Astrocyte (in vitro differentiated cells and primary cell): ENCODE results near the gene CTIF. TPM values are rescaled to one million over a fixed set of nuclear protein-coding genes. Genes with fewer than 3 reads are reported as not detected.

Source experiments
- DNase-seq: peaks from one replicate; pipeline ENCODE4 v3.0.0-alpha.2; 2010; ENCODE audit warnings: low read depth
- FAIRE-seq: peaks from 2 replicates; lab custom pipeline; 2011; peaks lifted over from hg19 to GRCh38; lab: Jason Lieb, UNC
- H2AFZ ChIP-seq: 2 replicates; pipeline ENCODE4 v1.6.0; 2012; ENCODE audit warnings: low read depth, low read length, inconsistent platforms
- H3K27ac ChIP-seq: 2 replicates; pipeline ENCODE4 v1.5.1; 2011; ENCODE audit warnings: low read depth, low read length, inconsistent platforms
- H3K27me3 ChIP-seq: 2 replicates; pipeline ENCODE4 v1.6.0; 2011; ENCODE audit warnings: low read length, inconsistent platforms; ENCODE audit not compliant: insufficient read depth
- H3K36me3 ChIP-seq: 2 replicates; pipeline ENCODE4 v1.5.1; 2011; ENCODE audit warnings: low read length, inconsistent platforms; ENCODE audit not compliant: insufficient read depth
- H3K4me1 ChIP-seq: 2 replicates; pipeline ENCODE4 v1.5.1; 2011; ENCODE audit warnings: low read length, inconsistent platforms; ENCODE audit not compliant: insufficient read depth
- H3K4me2 ChIP-seq: 2 replicates; pipeline ENCODE4 v1.6.0; 2012; ENCODE audit warnings: low read length, inconsistent platforms
- H3K4me3 ChIP-seq: 2 replicates; pipeline ENCODE4 v1.5.1; 2011; ENCODE audit warnings: low read depth, mild to moderate bottlenecking, low read length, inconsistent platforms; ENCODE audit not compliant: insufficient read depth
- H3K79me2 ChIP-seq: 2 replicates; pipeline ENCODE4 v1.6.0; 2012; ENCODE audit warnings: mild to moderate bottlenecking, low read length, inconsistent platforms; ENCODE audit not compliant: insufficient read depth
- H3K9ac ChIP-seq: 2 replicates; pipeline ENCODE4 v1.6.0; 2012; ENCODE audit warnings: mild to moderate bottlenecking, low read length, inconsistent platforms
- H3K9me3 ChIP-seq: 2 replicates; pipeline ENCODE4 v1.5.1; 2012; ENCODE audit warnings: low read depth, mild to moderate bottlenecking, low read length, inconsistent platforms; ENCODE audit not compliant: insufficient read depth
- H4K20me1 ChIP-seq: 2 replicates; pipeline ENCODE4 v1.6.0; 2012; ENCODE audit warnings: low read length, inconsistent platforms; ENCODE audit not compliant: insufficient read depth
- H3K27ac Mint-ChIP-seq: one replicate; pipeline ENCODE4 v1.8.0; 2021; ENCODE audit warnings: mild to moderate bottlenecking, mixed read lengths; ENCODE audit not compliant: unreplicated experiment
- H3K27me3 Mint-ChIP-seq: one replicate; pipeline ENCODE4 v1.8.0; 2021; ENCODE audit warnings: low read depth, mixed read lengths; ENCODE audit not compliant: unreplicated experiment
- H3K36me3 Mint-ChIP-seq: one replicate; pipeline ENCODE4 v1.8.0; 2021; ENCODE audit warnings: low read depth, mixed read lengths; ENCODE audit not compliant: unreplicated experiment
- H3K4me1 Mint-ChIP-seq: one replicate; pipeline ENCODE4 v1.8.0; 2021; ENCODE audit warnings: low read depth, mixed read lengths; ENCODE audit not compliant: unreplicated experiment
- H3K4me3 Mint-ChIP-seq: one replicate; pipeline ENCODE4 v1.8.0; 2021; ENCODE audit warnings: mild to moderate bottlenecking, moderate library complexity, mixed read lengths; ENCODE audit not compliant: unreplicated experiment
- H3K9me3 Mint-ChIP-seq: one replicate; pipeline ENCODE4 v1.8.0; 2021; ENCODE audit warnings: mild to moderate bottlenecking, mixed read lengths; ENCODE audit not compliant: unreplicated experiment
- CTCF ChIP-seq: IDR thresholded peaks from 2 replicates; pipeline ENCODE4 v1.5.1; 2011; ENCODE audit warnings: low read depth, mild to moderate bottlenecking, inconsistent platforms, low read length, moderate library complexity; ENCODE audit not compliant: insufficient read depth
- EZH2 ChIP-seq: IDR thresholded peaks from 2 replicates; pipeline ENCODE4 v1.6.1; 2012; ENCODE audit warnings: mild to moderate bottlenecking, low read length, inconsistent platforms; ENCODE audit not compliant: insufficient read depth
- total RNA-seq: library from RNA; stranded (reverse); gene quantifications from 2 replicates; pipeline ENCODE4 v1.2.1, GENCODE V29; 2021

The CTIF gene
- total RNA-seq, 1 donor from 2014 or later: 101 TPM

- no peak overlapping the region for H3K27ac ChIP-seq
- Mint-ChIP-seq H3K27ac (no peak overlapping the region), H3K27me3 (no peaks in the 10 kb centered on the region), H3K36me3 (peaks cover 29% of the 10 kb centered on the region), H3K4me3 (no peak overlapping the region), H3K4me1 (peaks cover 38% of the 10 kb centered on the region), H3K9me3 (peaks cover 2% of the 10 kb centered on the region)
- H4K20me1 ChIP-seq: peaks cover 43% of the 10 kb centered on the region
- no peaks in the 10 kb centered on the region for H3K79me2 ChIP-seq
- H3K9ac ChIP-seq: no peak overlapping the region
- no peak overlapping the region for H3K4me2 ChIP-seq
- peak; percentile 33 for DNase-seq
- no peaks in the 10 kb centered on the region for H3K27me3 ChIP-seq
- H3K4me1 ChIP-seq: peaks cover 5% of the 10 kb centered on the region
- TF ChIP-seq EZH2 (no peak), CTCF (no peak)
- no peak for FAIRE-seq
- H3K9me3 ChIP-seq: peaks cover 2% of the 10 kb centered on the region
- no peak overlapping the region for H2AFZ ChIP-seq
- H3K4me3 ChIP-seq: no peak overlapping the region
- peaks cover 2% of the 10 kb centered on the region for H3K36me3 ChIP-seq
These were observed 214.9 kb downstream of the CTIF start for GRCh38 chr18:48753691-48754090.

DNA sequence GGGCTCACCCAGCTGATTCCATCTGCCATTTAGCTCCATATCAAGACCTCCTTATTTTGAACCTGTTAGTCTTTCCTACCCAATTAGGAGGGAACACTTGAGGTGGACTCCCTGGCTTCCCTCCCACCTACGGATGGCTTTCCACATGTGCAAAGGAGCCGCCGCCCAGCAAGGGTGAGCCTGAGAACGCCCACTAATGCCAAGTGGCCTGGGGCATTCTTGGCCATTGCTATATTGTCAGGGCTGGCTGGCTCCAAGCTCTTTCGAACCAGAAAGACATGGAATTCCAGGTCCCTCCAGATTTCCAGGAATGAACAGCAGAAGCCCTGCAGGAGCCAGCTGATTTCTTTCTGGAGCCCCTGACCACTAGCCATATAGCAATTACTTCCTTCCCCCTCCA is 215.7 kb downstream of the CTIF start:
- Mint-ChIP-seq H3K27me3 (no peaks in the 10 kb centered on the region), H3K4me3 (no peak overlapping the region), H3K27ac (no peak overlapping the region), H3K9me3 (peaks cover 2% of the 10 kb centered on the region), H3K4me1 (peaks cover 38% of the 10 kb centered on the region), H3K36me3 (peaks cover 33% of the 10 kb centered on the region)
- no peaks in the 10 kb centered on the region for H3K79me2 ChIP-seq
- H3K9me3 ChIP-seq: peaks cover 2% of the 10 kb centered on the region
- DNase-seq (no peak), FAIRE-seq (no peak)
- no peak overlapping the region for H3K9ac ChIP-seq
- H3K4me3 ChIP-seq: no peak overlapping the region
- H3K4me1 ChIP-seq: peaks cover 5% of the 10 kb centered on the region
- H3K36me3 ChIP-seq: peaks cover 2% of the 10 kb centered on the region
- H2AFZ ChIP-seq: no peak overlapping the region
- peaks cover 40% of the 10 kb centered on the region for H4K20me1 ChIP-seq
- TF ChIP-seq EZH2 (no peak), CTCF (no peak)
- no peak overlapping the region for H3K27ac ChIP-seq
- no peak overlapping the region for H3K4me2 ChIP-seq
- no peaks in the 10 kb centered on the region for H3K27me3 ChIP-seq

DNA sequence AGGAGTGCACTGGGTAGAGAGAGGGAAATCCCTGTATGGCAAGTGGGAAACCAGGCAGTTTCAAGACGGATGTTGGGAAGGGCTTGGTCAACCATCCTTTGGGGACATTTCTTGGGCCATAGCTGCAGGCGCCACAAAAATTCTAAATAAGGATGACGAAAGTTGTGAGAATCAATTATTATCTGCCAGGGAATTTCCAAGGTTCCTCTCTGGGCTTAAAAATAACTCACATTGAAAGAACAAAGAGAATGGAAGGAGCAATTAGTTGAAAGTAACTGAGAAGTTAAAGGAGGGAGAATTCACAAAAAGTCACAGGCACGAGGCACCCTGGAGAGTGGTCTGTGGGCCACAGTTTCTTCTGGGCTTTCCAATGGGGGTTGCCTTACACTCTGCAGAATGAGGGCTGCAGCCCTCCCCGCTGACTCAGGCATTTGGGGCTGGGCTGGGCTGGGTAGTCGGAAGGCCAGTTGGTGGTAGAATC is 216.2 kb downstream of the CTIF start:
- DNase-seq (no peak), FAIRE-seq (no peak)
- Histone ChIP-seq H4K20me1 (peaks cover 38% of the 10 kb centered on the region), H3K4me3 (no peak overlapping the region), H2AFZ (no peak overlapping the region), H3K4me2 (no peak overlapping the region), H3K36me3 (peaks cover 4% of the 10 kb centered on the region), H3K9ac (no peak overlapping the region), H3K9me3 (peaks cover 2% of the 10 kb centered on the region), H3K27me3 (no peaks in the 10 kb centered on the region), H3K79me2 (no peaks in the 10 kb centered on the region), H3K4me1 (peaks cover 4% of the 10 kb centered on the region), H3K27ac (no peak overlapping the region)
- Mint-ChIP-seq H3K4me1 (peaks cover 38% of the 10 kb centered on the region), H3K9me3 (peaks cover 2% of the 10 kb centered on the region), H3K4me3 (no peak overlapping the region), H3K36me3 (peaks cover 35% of the 10 kb centered on the region), H3K27ac (no peak overlapping the region), H3K27me3 (no peaks in the 10 kb centered on the region)
- TF ChIP-seq CTCF (no peak), EZH2 (no peak)
